Measurements from ENCODE around the gene KLHL11. TPM values are rescaled to one million over a fixed set of nuclear protein-coding genes. Genes with fewer than 3 reads are reported as not detected.
A peak's percentile ranks its signal among the peaks of the same experiment; 100 is the strongest.
"Not testable (repeated sequence)": the region's sequence is repeated elsewhere in the genome, so short reads cannot be mapped to it uniquely, and the experiment has no call there.

The KLHL11 gene
- polyA plus RNA-seq, 1 donor from 2014 or later = 6.5 TPM

DNA sequence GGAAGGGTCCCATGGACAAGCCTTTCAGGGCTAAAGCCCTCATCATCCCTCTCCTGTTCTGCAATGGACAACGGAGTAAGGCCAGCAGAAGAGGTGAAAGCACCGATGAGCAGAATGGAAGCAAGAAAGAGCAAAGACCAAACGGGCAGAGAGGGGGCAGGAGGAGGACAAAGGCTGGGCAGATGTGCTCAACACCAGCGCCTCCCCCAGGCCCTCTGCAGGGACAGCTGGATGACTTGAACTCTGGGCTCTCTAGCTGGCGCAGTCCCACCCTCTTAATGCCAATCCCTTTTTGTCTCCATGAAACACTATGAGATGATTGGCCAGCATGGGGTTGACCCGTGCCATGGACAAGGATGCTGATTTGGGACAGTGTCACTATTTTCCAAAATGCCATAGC, 31.5 kb upstream of the KLHL11 start:
- Mint-ChIP-seq H3K9me3 (no peaks in the 10 kb centered on the region), H3K27ac (no peak overlapping the region), H3K36me3 (peaks cover 5% of the 10 kb centered on the region), H3K4me1 (peaks cover 0 to 2% (median 1%) of the 10 kb centered on the region in 3 donors), H3K4me3 (no peak overlapping the region), H3K27me3 (no peaks in the 10 kb centered on the region)

GRCh38 chr17:41895617-41896016, 30.4 kb upstream of the KLHL11 start:
- peaks cover 0 to 2% (median 0%) of the 10 kb centered on the region in 3 donors for H3K4me1 Mint-ChIP-seq
- H3K4me3 Mint-ChIP-seq = no peak overlapping the region
- peaks cover under 1% of the 10 kb centered on the region for H3K36me3 Mint-ChIP-seq

DNA sequence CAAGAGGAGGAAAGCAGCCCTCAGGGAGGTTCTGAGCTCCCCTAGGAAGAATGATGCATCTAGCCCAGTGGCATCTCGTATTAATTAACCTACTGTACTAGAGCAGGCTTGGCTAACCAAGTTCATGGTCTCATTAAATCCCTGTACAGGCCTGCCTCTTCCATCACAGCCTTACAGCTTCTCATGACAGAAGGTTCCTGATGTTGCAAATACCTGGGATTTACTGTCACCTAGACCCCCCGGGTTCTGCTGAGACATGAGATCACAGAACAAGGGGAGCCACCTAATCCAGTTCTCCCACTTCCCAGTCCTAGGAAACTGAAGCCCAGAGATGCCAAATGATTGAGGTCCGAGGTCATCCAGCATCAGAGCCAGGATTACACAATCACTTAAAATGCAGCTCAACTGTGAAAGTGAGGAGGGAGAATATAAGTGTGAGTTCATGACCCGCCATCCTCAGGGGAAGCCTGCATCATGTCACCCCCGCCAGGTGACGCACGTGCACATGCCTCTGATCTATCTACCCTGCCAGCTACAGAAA, 29.6 kb upstream of the KLHL11 start:
- peaks cover 0 to 2% (median 0%) of the 10 kb centered on the region in 3 donors for H3K4me1 Mint-ChIP-seq
- H3K4me3 Mint-ChIP-seq = no peak overlapping the region
- H3K9me3 Mint-ChIP-seq = no peaks in the 10 kb centered on the region
- H3K27ac Mint-ChIP-seq = peak overlapping the region in 1 of 3 donors; percentile 53
- no peaks in the 10 kb centered on the region for H3K36me3 Mint-ChIP-seq
- H3K27me3 Mint-ChIP-seq = no peaks in the 10 kb centered on the region

More at GRCh38 chr17:41895617-41896016, 30.4 kb upstream of the KLHL11 start:
- Mint-ChIP-seq H3K27ac (peak overlapping the region in 1 of 3 donors; percentile 53), H3K27me3 (no peaks in the 10 kb centered on the region), H3K9me3 (no peaks in the 10 kb centered on the region)

DNA sequence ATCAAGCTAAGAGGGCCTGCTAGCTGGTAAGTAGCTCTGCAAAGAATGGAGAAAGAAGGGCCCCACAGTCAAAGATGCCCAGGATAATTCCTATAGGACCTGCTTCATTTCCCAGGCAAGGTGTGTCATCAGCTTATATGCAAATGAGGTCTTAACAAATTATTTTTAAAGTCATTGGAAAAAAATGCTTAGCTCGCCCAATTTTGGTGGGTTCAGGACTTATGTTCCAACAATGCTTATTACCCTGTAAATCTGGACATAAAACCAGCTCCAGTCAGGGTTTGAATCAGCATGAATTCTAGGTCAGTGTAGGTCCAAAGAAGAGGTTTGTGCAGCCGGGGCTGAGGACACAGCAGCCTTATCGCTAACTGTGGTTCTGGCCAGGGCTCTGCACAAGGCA, 28.2 kb upstream of the KLHL11 start:
- H3K4me3 Mint-ChIP-seq = no peak overlapping the region
- H3K27ac Mint-ChIP-seq = no peak overlapping the region
- H3K9me3 Mint-ChIP-seq = no peaks in the 10 kb centered on the region
- H3K36me3 Mint-ChIP-seq = no peaks in the 10 kb centered on the region
- H3K27me3 Mint-ChIP-seq = no peaks in the 10 kb centered on the region
- peaks cover 0 to 2% (median 0%) of the 10 kb centered on the region in 3 donors for H3K4me1 Mint-ChIP-seq

GRCh38 chr17:41892021-41892376, 26.8 kb upstream of the KLHL11 start:
- H3K27ac Mint-ChIP-seq = no peak overlapping the region
- no peaks in the 10 kb centered on the region for H3K27me3 Mint-ChIP-seq
- H3K4me3 Mint-ChIP-seq = no peak overlapping the region
- H3K9me3 Mint-ChIP-seq = no peaks in the 10 kb centered on the region
- no peaks in the 10 kb centered on the region for H3K36me3 Mint-ChIP-seq
- H3K4me1 Mint-ChIP-seq = peaks cover 0 to 2% (median 0%) of the 10 kb centered on the region in 3 donors

DNA sequence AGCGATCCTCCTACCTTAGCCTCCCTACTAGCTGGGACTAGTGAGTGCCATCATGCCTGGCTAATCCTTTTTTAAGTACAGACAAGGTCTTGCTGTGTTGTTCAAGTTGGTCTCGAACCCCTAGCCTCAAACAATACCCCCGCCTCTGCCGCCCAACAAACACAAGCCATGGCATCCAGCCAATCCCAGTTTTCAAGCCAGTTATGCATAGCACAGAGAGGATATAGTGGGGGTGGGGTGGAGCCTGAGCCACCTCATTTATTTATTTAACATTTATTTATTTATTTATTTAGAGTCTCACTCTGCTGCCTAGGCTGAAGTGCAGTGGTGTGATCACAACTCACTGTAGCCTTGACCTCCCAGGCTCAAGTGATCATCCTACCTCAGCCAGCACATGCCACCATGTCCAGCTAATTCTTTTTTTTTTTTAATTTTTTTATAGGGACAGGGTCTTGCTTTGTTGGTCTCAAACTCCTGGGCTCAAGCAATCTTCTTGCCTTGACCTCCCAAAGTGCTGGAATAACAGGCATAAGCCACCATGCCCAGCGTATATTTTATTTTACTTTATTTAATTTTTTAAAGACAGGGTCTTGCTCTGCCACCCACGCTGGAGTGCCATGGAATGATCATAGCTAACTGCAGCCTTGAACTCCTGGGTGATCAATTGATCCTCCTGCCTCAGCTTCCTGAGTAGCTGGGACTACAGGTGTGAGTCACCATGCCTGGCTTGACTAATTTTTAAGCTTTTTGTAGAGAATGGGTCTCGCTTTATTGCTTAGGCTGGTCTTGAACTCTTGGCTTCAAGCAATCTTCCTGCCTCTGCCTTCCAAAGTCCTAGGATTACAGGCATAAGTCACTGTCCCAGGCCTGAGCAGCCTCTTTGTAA, 26.2 kb upstream of the KLHL11 start:
- Mint-ChIP-seq H3K36me3 (no peaks in the 10 kb centered on the region), H3K4me1 (peaks cover 0 to 2% (median 0%) of the 10 kb centered on the region in 3 donors), H3K27ac (no peak overlapping the region)

DNA sequence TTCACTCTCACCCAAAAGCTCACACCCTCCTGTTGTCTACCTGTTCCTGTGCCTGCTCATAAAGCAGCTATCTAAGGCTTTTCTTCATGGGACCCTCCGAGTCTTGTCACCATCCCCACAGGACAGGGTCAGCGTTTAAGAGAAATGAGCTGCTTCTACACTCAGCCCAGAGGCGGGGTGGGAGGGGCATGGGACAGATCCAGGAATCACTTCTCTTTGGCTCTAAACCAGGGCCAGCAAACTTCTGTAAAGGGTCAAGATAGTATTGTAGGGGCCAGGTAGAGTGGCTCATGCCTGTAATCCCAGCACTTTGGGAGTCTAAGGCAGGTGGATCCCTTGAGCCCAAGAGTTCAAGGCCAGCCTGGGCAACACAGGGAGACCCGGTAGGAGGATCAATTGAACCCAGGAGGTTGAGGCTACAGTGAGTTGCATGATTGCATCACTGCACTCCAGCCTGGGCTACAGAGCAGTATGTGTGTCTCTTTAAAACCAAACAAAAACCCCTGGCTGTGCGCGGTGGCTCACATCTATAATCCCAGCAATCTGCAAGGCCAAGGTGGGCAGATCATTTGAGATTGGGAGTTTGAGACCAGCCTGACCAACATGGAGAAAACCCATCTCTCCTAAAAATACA, 23.2 kb upstream of the KLHL11 start:
- no peaks in the 10 kb centered on the region for H3K4me1 Mint-ChIP-seq
- H3K36me3 Mint-ChIP-seq = peaks cover 3% of the 10 kb centered on the region
- no peak overlapping the region for H3K4me3 Mint-ChIP-seq
- H3K27ac Mint-ChIP-seq = no peak overlapping the region
- H3K27me3 Mint-ChIP-seq = no peaks in the 10 kb centered on the region
- no peaks in the 10 kb centered on the region for H3K9me3 Mint-ChIP-seq

More for the DNA sequence above, 26.2 kb upstream of the KLHL11 start:
- no peak overlapping the region for H3K4me3 Mint-ChIP-seq
- no peaks in the 10 kb centered on the region for H3K27me3 Mint-ChIP-seq
- no peaks in the 10 kb centered on the region for H3K9me3 Mint-ChIP-seq

GRCh38 chr17:41885733-41886132, 20.5 kb upstream of the KLHL11 start:
- Mint-ChIP-seq H3K4me1 (peaks cover 0 to 2% (median 0%) of the 10 kb centered on the region in 3 donors), H3K36me3 (peaks cover 3% of the 10 kb centered on the region), H3K4me3 (no peak overlapping the region), H3K9me3 (no peaks in the 10 kb centered on the region), H3K27me3 (no peaks in the 10 kb centered on the region), H3K27ac (no peak overlapping the region)

DNA sequence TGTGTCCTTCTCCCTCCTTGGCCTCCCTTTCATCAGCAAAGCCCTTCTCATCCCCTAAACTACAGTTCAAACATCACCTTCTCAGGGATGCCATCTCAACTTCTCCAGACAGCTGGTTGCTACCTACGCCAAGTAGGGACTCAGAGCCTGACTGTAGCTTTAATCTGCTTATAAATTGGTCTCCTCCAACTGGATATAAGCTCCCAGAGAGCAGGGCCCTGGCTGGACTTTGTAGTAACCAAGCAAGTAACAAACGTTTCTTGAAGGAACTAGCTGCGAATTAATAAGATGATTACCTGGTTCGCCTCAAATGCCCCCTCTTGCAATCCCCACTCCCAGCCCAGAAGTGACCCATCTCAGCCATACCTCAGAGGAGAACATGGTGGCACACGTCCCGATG, 17.5 kb upstream of the KLHL11 start:
- Mint-ChIP-seq H3K36me3 (peaks cover 3% of the 10 kb centered on the region), H3K27ac (peak overlapping the region in 1 of 3 donors; percentile 66), H3K27me3 (no peaks in the 10 kb centered on the region), H3K9me3 (no peaks in the 10 kb centered on the region), H3K4me1 (peaks cover 0 to 3% (median 2%) of the 10 kb centered on the region in 3 donors), H3K4me3 (peak overlapping the region in 1 of 4 donors; percentile 18)

DNA sequence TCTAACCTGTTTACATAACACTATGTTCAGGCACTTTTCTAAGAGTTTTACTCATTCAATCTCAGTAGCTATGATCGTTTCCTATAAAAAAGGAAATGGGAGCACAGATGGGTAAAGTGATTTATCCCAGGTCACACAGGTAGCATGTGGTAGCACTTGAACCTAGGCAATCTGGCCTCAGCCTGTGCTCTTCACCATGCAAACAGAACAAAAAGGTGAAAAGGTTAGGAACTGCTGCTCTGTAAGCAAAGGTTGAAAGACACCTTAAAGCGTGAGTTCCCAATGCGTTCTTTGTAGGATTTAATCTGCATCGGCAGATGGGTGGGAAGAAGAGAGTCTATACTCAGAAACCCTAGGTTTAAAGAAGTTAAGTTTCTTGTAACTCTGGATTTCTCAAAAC, 14.9 kb upstream of the KLHL11 start:
- Mint-ChIP-seq H3K27me3 (no peaks in the 10 kb centered on the region), H3K36me3 (peaks cover 2% of the 10 kb centered on the region), H3K9me3 (no peaks in the 10 kb centered on the region), H3K27ac (no peak overlapping the region), H3K4me3 (no peak overlapping the region), H3K4me1 (peaks cover 0 to 3% (median 2%) of the 10 kb centered on the region in 3 donors)

GRCh38 chr17:41874293-41874670, 9.1 kb upstream of the KLHL11 start:
- not testable (repeated sequence) for H3K4me1 Mint-ChIP-seq, H3K36me3 Mint-ChIP-seq, H3K27me3 Mint-ChIP-seq

DNA sequence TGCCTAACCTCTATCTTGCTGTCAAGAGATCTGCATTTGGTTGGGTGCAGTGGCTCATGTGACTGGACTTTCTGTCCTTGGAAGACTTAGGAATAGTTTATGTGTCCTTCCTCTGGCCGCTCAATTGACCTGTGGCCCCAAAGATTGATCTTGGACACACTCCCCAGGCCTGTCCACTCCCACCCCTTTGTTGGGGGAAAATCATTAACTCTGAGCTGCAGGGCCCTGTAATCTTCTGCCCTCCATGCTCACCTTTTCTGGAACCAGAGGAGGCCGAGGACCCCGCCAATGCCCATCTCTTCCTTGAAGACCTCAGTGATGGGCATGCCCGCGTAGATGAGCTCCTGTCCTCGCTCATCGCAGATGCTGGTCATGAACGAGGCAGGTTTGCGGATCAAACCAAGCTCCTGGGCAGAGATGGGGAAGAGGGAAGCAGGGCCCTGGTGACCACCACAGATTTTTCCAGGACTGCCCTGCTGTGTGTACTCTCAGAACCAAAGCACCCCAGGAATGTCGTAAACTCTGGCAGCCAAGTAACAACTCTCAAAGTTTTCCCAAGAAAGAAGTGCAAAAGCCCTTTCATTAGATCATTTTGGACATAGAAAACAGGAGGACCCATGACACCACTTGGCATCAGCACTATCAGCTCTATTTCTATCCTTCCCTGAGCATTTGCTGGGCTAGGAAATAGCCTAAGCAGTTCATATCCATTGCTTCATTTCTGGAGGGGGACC, 8.5 kb upstream of the KLHL11 start:
- H3K27me3 Mint-ChIP-seq = no peaks in the 10 kb centered on the region
- no peak overlapping the region for H3K4me3 Mint-ChIP-seq
- peak overlapping the region in 1 of 3 donors; percentile 53 for H3K27ac Mint-ChIP-seq
- H3K4me1 Mint-ChIP-seq = no peaks in the 10 kb centered on the region
- H3K36me3 Mint-ChIP-seq = peaks cover 2% of the 10 kb centered on the region
- no peaks in the 10 kb centered on the region for H3K9me3 Mint-ChIP-seq

More at GRCh38 chr17:41874293-41874670, 9.1 kb upstream of the KLHL11 start:
- not testable (repeated sequence) for H3K9me3 Mint-ChIP-seq, H3K27ac Mint-ChIP-seq, H3K4me3 Mint-ChIP-seq

- no peak overlapping the region for H3K4me3 Mint-ChIP-seq
- H3K27ac Mint-ChIP-seq = no peak overlapping the region
- peaks cover 1% of the 10 kb centered on the region for H3K36me3 Mint-ChIP-seq
- H3K9me3 Mint-ChIP-seq = no peaks in the 10 kb centered on the region
- no peaks in the 10 kb centered on the region for H3K27me3 Mint-ChIP-seq
- H3K4me1 Mint-ChIP-seq = peaks cover 0 to 2% (median 0%) of the 10 kb centered on the region in 3 donors
Observed at GRCh38 chr17:41871789-41872188, 6.6 kb upstream of the KLHL11 start.

- no peaks in the 10 kb centered on the region for H3K9me3 Mint-ChIP-seq
- H3K27ac Mint-ChIP-seq = no peak overlapping the region
- H3K27me3 Mint-ChIP-seq = no peaks in the 10 kb centered on the region
- peaks cover 1% of the 10 kb centered on the region for H3K36me3 Mint-ChIP-seq
- H3K4me3 Mint-ChIP-seq = peak overlapping the region in 1 of 4 donors; percentile 18
- peaks cover 0 to 2% (median under 1%) of the 10 kb centered on the region in 3 donors for H3K4me1 Mint-ChIP-seq
Observed at GRCh38 chr17:41870627-41871026, 5.4 kb upstream of the KLHL11 start.

DNA sequence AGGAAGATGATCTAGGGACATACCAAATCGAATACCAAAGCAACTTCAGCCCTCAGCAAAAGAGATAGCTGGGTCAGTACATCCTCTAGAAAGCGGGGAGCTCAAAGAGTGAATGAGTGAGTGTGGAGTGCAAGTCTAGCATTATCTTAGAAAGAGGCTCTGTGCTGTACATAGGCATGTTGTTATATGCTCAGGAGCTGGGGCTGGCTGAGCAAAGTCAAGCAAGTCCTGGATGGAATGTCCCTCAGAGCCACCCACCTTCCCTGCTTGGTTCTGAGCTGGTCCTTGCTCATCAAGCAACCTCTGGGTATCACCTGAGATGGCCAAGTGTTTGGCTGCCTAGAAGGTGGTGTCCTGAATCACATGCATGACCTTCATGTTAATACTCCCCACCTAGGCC, 4.9 kb upstream of the KLHL11 start:
- peaks cover 0 to 5% (median 3%) of the 10 kb centered on the region in 3 donors for H3K4me1 Mint-ChIP-seq
- no peaks in the 10 kb centered on the region for H3K9me3 Mint-ChIP-seq
- peaks cover 1% of the 10 kb centered on the region for H3K36me3 Mint-ChIP-seq
- H3K4me3 Mint-ChIP-seq = no peak overlapping the region
- peak overlapping the region in 1 of 3 donors; percentile 9 for H3K27ac Mint-ChIP-seq
- H3K27me3 Mint-ChIP-seq = no peaks in the 10 kb centered on the region
